Measurements from ENCODE around the gene MARCO. TPM values are rescaled to one million over a fixed set of nuclear protein-coding genes. Genes with fewer than 3 reads are reported as not detected.

MARCO gene
- total and polyA plus RNA-seq, 4 donors: 21.8 to 113 (median 61.6) TPM

DNA sequence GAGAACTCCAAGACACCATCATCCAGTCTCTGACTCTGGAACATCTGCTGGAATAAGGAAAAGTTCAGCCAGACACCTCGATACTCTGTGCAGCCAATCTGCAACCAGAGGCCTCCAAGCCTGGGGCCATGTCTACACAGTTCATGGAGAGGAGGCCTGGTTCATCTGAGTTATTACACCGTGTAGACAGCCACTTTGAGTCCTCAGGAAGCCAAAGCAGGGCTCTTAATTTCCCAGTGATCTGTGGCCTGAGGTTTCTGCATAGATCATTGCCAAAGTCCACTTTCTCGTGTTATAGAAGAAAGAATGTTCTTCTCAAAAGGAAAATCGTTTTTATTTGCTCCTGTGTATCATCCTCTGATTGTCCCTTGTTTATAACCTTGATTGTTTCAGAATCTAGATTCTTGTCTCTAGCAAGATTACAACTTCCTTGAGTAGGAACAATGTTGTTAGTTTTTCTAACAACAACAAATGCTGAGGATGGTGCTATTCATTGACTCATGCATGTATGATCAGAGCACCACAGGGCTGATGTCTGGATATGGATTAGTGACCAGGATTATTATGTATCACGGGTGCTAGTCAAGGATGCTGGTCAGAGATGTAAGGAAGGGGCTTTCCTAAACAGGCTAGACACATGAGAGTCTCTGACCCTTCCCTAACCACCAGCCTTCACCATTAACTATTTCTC lies 30.7 kb upstream of the MARCO start:
- H3K9me3 ChIP-seq (ENCODE audit: control insufficient read depth in 4 of 4, low read length in 3 of 4): no peaks in the 10 kb centered on the region
- H3K4me1 ChIP-seq (ENCODE audit: control insufficient read depth in 4 of 4, insufficient read depth in 4 of 4, low read length in 3 of 4): no peaks in the 10 kb centered on the region
- TF ChIP-seq JUND (IDR thresholded peaks at IDR 0.05) (no peak), TAF1 (conservative IDR thresholded peaks at IDR 0.05) (no peak), GABPA (IDR thresholded peaks at IDR 0.05 in 1 of 2, conservative IDR thresholded peaks at IDR 0.05 in 1 of 2) (no peak), FOXA2 (IDR thresholded peaks at IDR 0.05) (no peak), FOXA1 (IDR thresholded peaks at IDR 0.05) (no peak), RAD21 (IDR thresholded peaks at IDR 0.05) (no peak), SP1 (IDR thresholded peaks at IDR 0.05) (no peak), YY1 (IDR thresholded peaks at IDR 0.05) (no peak), ATF3 (IDR thresholded peaks at IDR 0.05) (no peak), CTCF (IDR thresholded peaks at IDR 0.05; ENCODE audit: low read depth, low read length, missing input control) (no peak), NR2F2 (IDR thresholded peaks at IDR 0.05) (no peak), EGR1 (IDR thresholded peaks at IDR 0.05; ENCODE audit: low read depth in 2 of 2) (no peak)
- TF ChIP-seq, protein P1, sequence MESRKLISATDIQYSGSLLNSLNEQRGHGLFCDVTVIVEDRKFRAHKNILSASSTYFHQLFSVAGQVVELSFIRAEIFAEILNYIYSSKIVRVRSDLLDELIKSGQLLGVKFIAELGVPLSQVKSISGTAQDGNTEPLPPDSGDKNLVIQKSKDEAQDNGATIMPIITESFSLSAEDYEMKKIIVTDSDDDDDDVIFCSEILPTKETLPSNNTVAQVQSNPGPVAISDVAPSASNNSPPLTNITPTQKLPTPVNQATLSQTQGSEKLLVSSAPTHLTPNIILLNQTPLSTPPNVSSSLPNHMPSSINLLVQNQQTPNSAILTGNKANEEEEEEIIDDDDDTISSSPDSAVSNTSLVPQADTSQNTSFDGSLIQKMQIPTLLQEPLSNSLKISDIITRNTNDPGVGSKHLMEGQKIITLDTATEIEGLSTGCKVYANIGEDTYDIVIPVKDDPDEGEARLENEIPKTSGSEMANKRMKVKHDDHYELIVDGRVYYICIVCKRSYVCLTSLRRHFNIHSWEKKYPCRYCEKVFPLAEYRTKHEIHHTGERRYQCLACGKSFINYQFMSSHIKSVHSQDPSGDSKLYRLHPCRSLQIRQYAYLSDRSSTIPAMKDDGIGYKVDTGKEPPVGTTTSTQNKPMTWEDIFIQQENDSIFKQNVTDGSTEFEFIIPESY (IDR thresholded peaks at IDR 0.05): no peak
- TF ChIP-seq, protein P2, sequence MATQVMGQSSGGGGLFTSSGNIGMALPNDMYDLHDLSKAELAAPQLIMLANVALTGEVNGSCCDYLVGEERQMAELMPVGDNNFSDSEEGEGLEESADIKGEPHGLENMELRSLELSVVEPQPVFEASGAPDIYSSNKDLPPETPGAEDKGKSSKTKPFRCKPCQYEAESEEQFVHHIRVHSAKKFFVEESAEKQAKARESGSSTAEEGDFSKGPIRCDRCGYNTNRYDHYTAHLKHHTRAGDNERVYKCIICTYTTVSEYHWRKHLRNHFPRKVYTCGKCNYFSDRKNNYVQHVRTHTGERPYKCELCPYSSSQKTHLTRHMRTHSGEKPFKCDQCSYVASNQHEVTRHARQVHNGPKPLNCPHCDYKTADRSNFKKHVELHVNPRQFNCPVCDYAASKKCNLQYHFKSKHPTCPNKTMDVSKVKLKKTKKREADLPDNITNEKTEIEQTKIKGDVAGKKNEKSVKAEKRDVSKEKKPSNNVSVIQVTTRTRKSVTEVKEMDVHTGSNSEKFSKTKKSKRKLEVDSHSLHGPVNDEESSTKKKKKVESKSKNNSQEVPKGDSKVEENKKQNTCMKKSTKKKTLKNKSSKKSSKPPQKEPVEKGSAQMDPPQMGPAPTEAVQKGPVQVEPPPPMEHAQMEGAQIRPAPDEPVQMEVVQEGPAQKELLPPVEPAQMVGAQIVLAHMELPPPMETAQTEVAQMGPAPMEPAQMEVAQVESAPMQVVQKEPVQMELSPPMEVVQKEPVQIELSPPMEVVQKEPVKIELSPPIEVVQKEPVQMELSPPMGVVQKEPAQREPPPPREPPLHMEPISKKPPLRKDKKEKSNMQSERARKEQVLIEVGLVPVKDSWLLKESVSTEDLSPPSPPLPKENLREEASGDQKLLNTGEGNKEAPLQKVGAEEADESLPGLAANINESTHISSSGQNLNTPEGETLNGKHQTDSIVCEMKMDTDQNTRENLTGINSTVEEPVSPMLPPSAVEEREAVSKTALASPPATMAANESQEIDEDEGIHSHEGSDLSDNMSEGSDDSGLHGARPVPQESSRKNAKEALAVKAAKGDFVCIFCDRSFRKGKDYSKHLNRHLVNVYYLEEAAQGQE (IDR thresholded peaks at IDR 0.05): no peak
- TF ChIP-seq, protein P3, sequence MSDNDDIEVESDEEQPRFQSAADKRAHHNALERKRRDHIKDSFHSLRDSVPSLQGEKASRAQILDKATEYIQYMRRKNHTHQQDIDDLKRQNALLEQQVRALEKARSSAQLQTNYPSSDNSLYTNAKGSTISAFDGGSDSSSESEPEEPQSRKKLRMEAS (IDR thresholded peaks at IDR 0.05): no peak
- no peak overlapping the region for H3K9ac ChIP-seq (ENCODE audit: low read depth in 1 of 2, low read length in 2 of 2)
- H3K36me3 ChIP-seq (ENCODE audit: control insufficient read depth in 4 of 4, insufficient read depth in 3 of 4, low read depth in 1 of 4, low read length in 3 of 4): no peaks in the 10 kb centered on the region
- H3K27ac ChIP-seq (ENCODE audit: low read depth in 1 of 2, low read length in 2 of 2): no peak overlapping the region
- WGBS: 54% methylated on average over 5 of the region's 5 CpGs
- H3K4me3 ChIP-seq (ENCODE audit: low read depth in 1 of 3, low read length in 3 of 3): no peak overlapping the region
- no peak for DNase-seq (ENCODE audit: low spot score)
- no peaks in the 10 kb centered on the region for H3K27me3 ChIP-seq (ENCODE audit: control insufficient read depth in 4 of 4, insufficient read depth in 4 of 4, low read length in 3 of 4)

GRCh38 chr2:118911936-118912335 lies 30.1 kb upstream of the MARCO start:
- WGBS: 87% methylated on average over 8 of the region's 8 CpGs

More at GRCh38 chr2:118911936-118912335, 30.1 kb upstream of the MARCO start:
- no peaks in the 10 kb centered on the region for H3K4me1 ChIP-seq (ENCODE audit: control insufficient read depth in 4 of 4, insufficient read depth in 4 of 4, low read length in 3 of 4)
- TF ChIP-seq TAF1 (conservative IDR thresholded peaks at IDR 0.05): no peak
- H3K36me3 ChIP-seq (ENCODE audit: control insufficient read depth in 4 of 4, insufficient read depth in 3 of 4, low read depth in 1 of 4, low read length in 3 of 4): no peaks in the 10 kb centered on the region
- no peak for DNase-seq (ENCODE audit: low spot score)
- H3K27me3 ChIP-seq (ENCODE audit: control insufficient read depth in 4 of 4, insufficient read depth in 4 of 4, low read length in 3 of 4): no peaks in the 10 kb centered on the region
- no peak overlapping the region for H3K27ac ChIP-seq (ENCODE audit: low read depth in 1 of 2, low read length in 2 of 2)
- H3K9me3 ChIP-seq (ENCODE audit: control insufficient read depth in 4 of 4, low read length in 3 of 4): no peaks in the 10 kb centered on the region
- no peak overlapping the region for H3K4me3 ChIP-seq (ENCODE audit: low read depth in 1 of 3, low read length in 3 of 3)
- no peak overlapping the region for H3K9ac ChIP-seq (ENCODE audit: low read depth in 1 of 2, low read length in 2 of 2)
